CD4-positive, alpha-beta T cell (primary cell): ENCODE measurements around the gene CACUL1. TPM values are rescaled to one million over a fixed set of nuclear protein-coding genes. Genes with fewer than 3 reads are reported as not detected.

Experiments
- ATAC-seq: fragments of 200-7000 bp; cut with Tn5 transposase; one replicate; pipeline ENCODE4 v1.10.0; 2022; ENCODE audit warnings: mild to moderate bottlenecking; ENCODE audit not compliant: poor library complexity
- CTCF ChIA-PET: fragments of 350-600 bp; sonication (Branson Sonifier 250); formaldehyde crosslinking; loops from one replicate; lab custom pipeline; 2021; ENCODE audit warnings: antibody characterized with exemption, inconsistent platforms; lab: Charles Lee
- POLR2A ChIA-PET: fragments of 350-600 bp; sonication (Branson Sonifier 250); formaldehyde crosslinking; loops from one replicate; lab custom pipeline; 2021; ENCODE audit warnings: antibody characterized with exemption, inconsistent platforms; lab: Charles Lee
- DNase-seq, 14 experiments: peaks; one replicate each; pipeline ENCODE4 v3.0.0-alpha.2; 2013 to 2020; ENCODE audit warnings: mixed read lengths in 2 of 14
- H3K27ac ChIP-seq, 2 donors: one replicate each; pipeline versions ENCODE4 v1.5.1 to v1.7.0; 2013; ENCODE audit warnings: low read length in 2 of 2, low read depth in 1 of 2, mild to moderate bottlenecking in 1 of 2
- H3K27me3 ChIP-seq, 2 experiments: 1 replicate in 1 of 2; 2 replicates in 1 of 2; pipeline versions ENCODE4 v1.6.1 to v1.7.0; 2013; ENCODE audit warnings: low read length in 2 of 2, control low read depth in 1 of 2, mild to moderate bottlenecking in 1 of 2, moderate library complexity in 1 of 2; ENCODE audit not compliant: insufficient read depth in 2 of 2, control insufficient read depth in 1 of 2
- H3K36me3 ChIP-seq: one replicate; pipeline ENCODE4 v1.6.1; 2013; ENCODE audit warnings: low read length, control low read depth; ENCODE audit not compliant: insufficient read depth
- H3K4me1 ChIP-seq: one replicate; pipeline ENCODE4 v1.6.1; 2013; ENCODE audit warnings: low read length, control low read depth; ENCODE audit not compliant: insufficient read depth
- H3K4me3 ChIP-seq: one replicate; pipeline ENCODE4 v1.5.1; 2013; ENCODE audit warnings: mild to moderate bottlenecking, low read length, moderate library complexity
- H3K9me3 ChIP-seq, 2 experiments: 1 replicate in 1 of 2; 2 replicates in 1 of 2; pipeline versions ENCODE4 v1.6.1 to v1.7.0; 2013; ENCODE audit warnings: low read length in 2 of 2, mild to moderate bottlenecking in 2 of 2, control low read depth in 1 of 2, moderate library complexity in 1 of 2; ENCODE audit not compliant: control insufficient read depth in 1 of 2, insufficient read depth in 1 of 2
- H3K27ac Mint-ChIP-seq: one replicate; pipeline ENCODE4 v1.8.0; 2020; ENCODE audit warnings: mixed read lengths
- H3K27me3 Mint-ChIP-seq: one replicate; pipeline ENCODE4 v1.8.0; 2021; ENCODE audit warnings: mixed read lengths
- H3K36me3 Mint-ChIP-seq: one replicate; pipeline ENCODE4 v1.8.0; 2021; ENCODE audit warnings: low read depth, mixed read lengths
- H3K4me1 Mint-ChIP-seq: one replicate; pipeline ENCODE4 v1.8.0; 2021; ENCODE audit warnings: low read depth, mixed read lengths
- H3K4me3 Mint-ChIP-seq: one replicate; pipeline ENCODE4 v1.8.0; 2020; ENCODE audit warnings: mild to moderate bottlenecking, mixed read lengths
- H3K9me3 Mint-ChIP-seq: one replicate; pipeline ENCODE4 v1.8.0; 2020; ENCODE audit warnings: mixed read lengths
- CTCF ChIP-seq: fragments of 200-600 bp; IDR thresholded peaks from one replicate; pipeline ENCODE4 v1.8.0; 2022; ENCODE audit warnings: antibody characterized with exemption, mild to moderate bottlenecking
- intact Hi-C, 2 experiments: fragments of 100-400 bp; cut with DNase I in 1 of 2; cut with micrococcal nuclease in 1 of 2; formaldehyde crosslinking; loops; one replicate each; pipeline versions ENCODE4 v1.15.1 to v1.9.0; 2023 to 2025; cut with DNase I, micrococcal nuclease
- total RNA-seq, 174 experiments: library from RNA in 2 of 174; stranded (reverse) in 2 of 174; gene quantifications; one replicate each; pipeline ENCODE4 v1.2.3 and lab custom pipeline; 2021 to 2026

The CACUL1 gene
- total RNA-seq, 2 experiments from 2014 or later, result 36.7 to 37.4 TPM

- H3K4me3 ChIP-seq, result no peak overlapping the region
- H3K9me3 ChIP-seq, result no peaks in the 10 kb centered on the region
- H3K9me3 Mint-ChIP-seq, result no peaks in the 10 kb centered on the region
- H3K27me3 ChIP-seq, result no peaks in the 10 kb centered on the region
- ATAC-seq (no peak), DNase-seq (no peak)
- H3K27ac ChIP-seq, result no peak overlapping the region
- no peak overlapping the region for H3K4me3 Mint-ChIP-seq
- POLR2A ChIA-PET, result interaction anchor here (1.2 kb wide), 2 partner anchors 17 to 30 kb away, joined by 3 read pairs; no protein-coding TSS in a partner anchor
- CTCF ChIA-PET, result no interaction called here
- TF ChIP-seq CTCF, result no peak
- peaks cover 57% of the 10 kb centered on the region for H3K4me1 Mint-ChIP-seq
- peaks cover 38% of the 10 kb centered on the region for H3K4me1 ChIP-seq
- H3K36me3 ChIP-seq, result no peaks in the 10 kb centered on the region
- no peaks in the 10 kb centered on the region for H3K27me3 Mint-ChIP-seq
- peak overlapping the region; percentile 30 for H3K27ac Mint-ChIP-seq
- intact Hi-C loops, result no loop called here
- H3K36me3 Mint-ChIP-seq, result no peaks in the 10 kb centered on the region
These were observed 86.4 kb downstream of the CACUL1 start for GRCh38 chr10:118668228-118668952.

- intact Hi-C loops, result no loop called here
- no peak for TF ChIP-seq CTCF
- ChIA-PET CTCF (no interaction called here), POLR2A (no interaction called here)
- ATAC-seq (no peak), DNase-seq (no peak)
- no peaks in the 10 kb centered on the region for H3K36me3 Mint-ChIP-seq
- peaks cover 59% of the 10 kb centered on the region for H3K4me1 Mint-ChIP-seq
- Histone ChIP-seq H3K36me3 (no peaks in the 10 kb centered on the region), H3K27me3 (no peaks in the 10 kb centered on the region), H3K4me3 (no peak overlapping the region), H3K9me3 (no peaks in the 10 kb centered on the region), H3K4me1 (peaks cover 43% of the 10 kb centered on the region), H3K27ac (no peak overlapping the region)
- no peak overlapping the region for H3K27ac Mint-ChIP-seq
- H3K27me3 Mint-ChIP-seq, result no peaks in the 10 kb centered on the region
- H3K4me3 Mint-ChIP-seq, result no peak overlapping the region
- no peaks in the 10 kb centered on the region for H3K9me3 Mint-ChIP-seq
These were observed 87.0 kb downstream of the CACUL1 start for GRCh38 chr10:118667732-118668131.

- Histone ChIP-seq H3K4me1 (peaks cover 53% of the 10 kb centered on the region), H3K9me3 (peaks cover 0 to 4% of the 10 kb centered on the region in 2 experiments), H3K4me3 (no peak overlapping the region), H3K36me3 (no peaks in the 10 kb centered on the region), H3K27ac (no peak overlapping the region), H3K27me3 (no peaks in the 10 kb centered on the region)
- no peak overlapping the region for H3K27ac Mint-ChIP-seq
- intact Hi-C loops, result no loop called here
- H3K9me3 Mint-ChIP-seq, result peaks cover 7% of the 10 kb centered on the region
- no peak for TF ChIP-seq CTCF
- no peak overlapping the region for H3K4me3 Mint-ChIP-seq
- CTCF ChIA-PET, result no interaction called here
- ATAC-seq (no peak), DNase-seq (no peak)
- H3K4me1 Mint-ChIP-seq, result peaks cover 72% of the 10 kb centered on the region
- no peaks in the 10 kb centered on the region for H3K27me3 Mint-ChIP-seq
- POLR2A ChIA-PET, result no interaction called here
- H3K36me3 Mint-ChIP-seq, result peaks cover 11% of the 10 kb centered on the region
These were observed 88.4 kb downstream of the CACUL1 start for GRCh38 chr10:118666350-118666749.
